CD4-positive, alpha-beta T cell treated with Interleukin-15 for 4 hours (primary cell): Measurements from ENCODE around the gene DUSP19.
"Not testable (repeated sequence)": the region's sequence is repeated elsewhere in the genome, so short reads cannot be mapped to it uniquely, and the experiment has no call there.

Experiments
- DNase-seq: peaks from one replicate; pipeline ENCODE4 v3.0.0-alpha.2; 2020; ENCODE audit warnings: low spot score

The DUSP19 gene

GRCh38 chr2:183078464-183079138, at the start of gene DUSP19:
TSS of gene DUSP19 (plus strand) at chr2:183078747. CDS start at chr2:183078934, 187 bp downstream.
- peak; percentile 87 for DNase-seq

GRCh38 chr2:183029219-183029618, 49.3 kb upstream of the DUSP19 start:
- no peak for DNase-seq

GRCh38 chr2:183031911-183032794, 46.4 kb upstream of the DUSP19 start:
- DNase-seq, result no peak

GRCh38 chr2:183033951-183034350, 44.6 kb upstream of the DUSP19 start:
- no peak for DNase-seq

- DNase-seq, result no peak
Observed at GRCh38 chr2:183034806-183035205, 43.7 kb upstream of the DUSP19 start.

- no peak for DNase-seq
Observed at GRCh38 chr2:183035298-183035953, 43.1 kb upstream of the DUSP19 start.

- DNase-seq, result peak; percentile 13
Observed at GRCh38 chr2:183035954-183036669, 42.4 kb upstream of the DUSP19 start.

- no peak for DNase-seq
Observed at GRCh38 chr2:183037074-183037552, 41.4 kb upstream of the DUSP19 start.

GRCh38 chr2:183037553-183038340, 40.8 kb upstream of the DUSP19 start:
- DNase-seq, result peak; percentile 37

- DNase-seq, result peak; percentile 84
Observed at GRCh38 chr2:183038341-183039300, 39.9 kb upstream of the DUSP19 start, which contains the start of gene NCKAP1. TSS of gene NCKAP1 (minus strand) at chr2:183038457. CDS start at chr2:183038099, 358 bp downstream.

GRCh38 chr2:183040604-183041003, 37.9 kb upstream of the DUSP19 start:
- DNase-seq, result no peak

- DNase-seq, result not testable (repeated sequence)
Observed at GRCh38 chr2:183043580-183043979, 35.0 kb upstream of the DUSP19 start.

GRCh38 chr2:183047486-183048125, 30.9 kb upstream of the DUSP19 start:
- DNase-seq, result not testable (repeated sequence)

GRCh38 chr2:183049420-183049819, 29.1 kb upstream of the DUSP19 start:
- no peak for DNase-seq

GRCh38 chr2:183057333-183057985, 21.1 kb upstream of the DUSP19 start:
- DNase-seq, result no peak

GRCh38 chr2:183059561-183059960, 19.0 kb upstream of the DUSP19 start:
- no peak for DNase-seq

- no peak for DNase-seq
Observed at GRCh38 chr2:183060571-183061231, 17.8 kb upstream of the DUSP19 start.

- DNase-seq, result no peak
Observed at GRCh38 chr2:183063083-183063482, 15.5 kb upstream of the DUSP19 start.
